B cell (primary cell): ENCODE measurements around the gene PSD4. TPM values are rescaled to one million over a fixed set of nuclear protein-coding genes. Genes with fewer than 3 reads are reported as not detected.

Experiments
- ATAC-seq: fragments of 200-7000 bp; cut with Tn5 transposase; one replicate; pipeline ENCODE4 v1.10.0; 2021; ENCODE audit warnings: low read depth, mild to moderate bottlenecking, moderate number of reproducible peaks, moderate library complexity
- CTCF ChIA-PET: fragments of 350-600 bp; sonication (Branson Sonifier 250); formaldehyde crosslinking; loops from one replicate; lab custom pipeline; 2021; ENCODE audit warnings: antibody characterized with exemption, inconsistent platforms; lab: Charles Lee
- POLR2A ChIA-PET: fragments of 350-600 bp; sonication (Branson Sonifier 250); formaldehyde crosslinking; loops from one replicate; lab custom pipeline; 2021; ENCODE audit warnings: antibody characterized with exemption; lab: Charles Lee
- DNase-seq: peaks from one replicate; pipeline ENCODE4 v3.0.0; 2013
- H2AFZ ChIP-seq: 2 replicates; pipeline ENCODE4 v1.6.1; 2012; ENCODE audit warnings: mild to moderate bottlenecking, low read depth, low read length; ENCODE audit not compliant: insufficient read depth, poor library complexity, severe bottlenecking
- H3K27ac ChIP-seq, 2 donors: 1 replicate in 1 of 2; 2 replicates in 1 of 2; pipeline ENCODE4 v1.5.1; 2012 to 2013; ENCODE audit warnings: low read length in 2 of 2, mild to moderate bottlenecking in 2 of 2, moderate library complexity in 1 of 2
- H3K27me3 ChIP-seq, 4 experiments: fragments of 200-600 bp in 1 of 4; sonication (generic) in 1 of 4; replicated peaks in 1 of 4; 1 replicate in 2 of 4; 2 replicates in 2 of 4; pipeline versions ENCODE4 v1.6.1 to v1.7.0; 2013 to 2016; ENCODE audit warnings: low read length in 3 of 4, mild to moderate bottlenecking in 2 of 4, mixed read lengths in 1 of 4, moderate library complexity in 1 of 4; ENCODE audit not compliant: insufficient read depth in 4 of 4, control insufficient read depth in 3 of 4; ENCODE audit errors: control extremely low read depth in 1 of 4
- H3K36me3 ChIP-seq, 2 experiments: replicated peaks in 1 of 2; 1 replicate in 1 of 2; 2 replicates in 1 of 2; pipeline versions ENCODE4 v1.6.1 to v1.7.1; 2013; ENCODE audit warnings: low read length in 1 of 2; ENCODE audit not compliant: insufficient read depth in 2 of 2, control insufficient read depth in 1 of 2; ENCODE audit errors: control extremely low read depth in 1 of 2, extremely low read depth in 1 of 2
- H3K4me1 ChIP-seq, 2 donors: fragments of 200-600 bp in 1 of 2; sonication (generic) in 1 of 2; 1 replicate in 1 of 2; 2 replicates in 1 of 2; pipeline versions ENCODE4 v1.5.1 to v1.6.1; 2013 to 2017; ENCODE audit warnings: low read length in 2 of 2; ENCODE audit not compliant: control insufficient read depth in 2 of 2, insufficient read depth in 2 of 2
- H3K4me2 ChIP-seq: replicated peaks from 2 replicates; pipeline ENCODE3; 2012; ENCODE audit warnings: mild to moderate bottlenecking, low read depth, low read length; ENCODE audit not compliant: poor library complexity, severe bottlenecking
- H3K4me3 ChIP-seq, 5 experiments: fragments of 200-600 bp in 1 of 5; sonication (generic) in 1 of 5; 1 replicate in 3 of 5; 2 replicates in 2 of 5; pipeline versions ENCODE4 v1.5.1 to v1.7.0; 2011 to 2016; ENCODE audit warnings: low read length in 4 of 5, mild to moderate bottlenecking in 4 of 5, low read depth in 2 of 5, control low read depth in 1 of 5, moderate library complexity in 1 of 5; ENCODE audit not compliant: insufficient read depth in 1 of 5; ENCODE audit errors: control extremely low read depth in 1 of 5, extremely low read depth in 1 of 5
- H3K79me2 ChIP-seq: fragments of 200-600 bp; sonication (generic); one replicate; pipeline ENCODE4 v1.6.0; 2016; ENCODE audit warnings: low read length; ENCODE audit not compliant: control insufficient read depth, insufficient read depth
- H3K9ac ChIP-seq: fragments of 200-600 bp; sonication (generic); 2 replicates; pipeline ENCODE4 v1.6.1; 2017; ENCODE audit warnings: mild to moderate bottlenecking, low read length, moderate library complexity
- H3K9me3 ChIP-seq, 3 donors: one replicate each; pipeline versions ENCODE4 v1.6.1 to v1.7.1; 2013; ENCODE audit warnings: low read length in 2 of 3; ENCODE audit not compliant: control insufficient read depth in 2 of 3, insufficient read depth in 1 of 3; ENCODE audit errors: control extremely low read depth in 1 of 3
- H4K20me1 ChIP-seq: 2 replicates; pipeline ENCODE4 v1.6.0; 2012; ENCODE audit warnings: mild to moderate bottlenecking, low read length; ENCODE audit not compliant: insufficient read depth, control insufficient read depth, poor library complexity, severe bottlenecking
- H3K27ac Mint-ChIP-seq: one replicate; pipeline ENCODE4 v1.8.0; 2021; ENCODE audit warnings: mixed read lengths
- H3K27me3 Mint-ChIP-seq: one replicate; pipeline ENCODE4 v1.8.0; 2021; ENCODE audit warnings: mixed read lengths
- H3K4me1 Mint-ChIP-seq: one replicate; pipeline ENCODE4 v1.8.0; 2021; ENCODE audit warnings: mixed read lengths
- H3K4me3 Mint-ChIP-seq: one replicate; pipeline ENCODE4 v1.8.0; 2021; ENCODE audit warnings: mixed read lengths
- H3K9me3 Mint-ChIP-seq: one replicate; pipeline ENCODE4 v1.8.0; 2022; ENCODE audit warnings: mixed read lengths; ENCODE audit not compliant: insufficient read depth
- CTCF ChIP-seq: fragments of 200-600 bp; IDR thresholded peaks from one replicate; pipeline ENCODE4 v1.8.0; 2022; ENCODE audit warnings: antibody characterized with exemption, mild to moderate bottlenecking
- EZH2 ChIP-seq: IDR thresholded peaks from 2 replicates; pipeline ENCODE4 v1.6.1; 2012; ENCODE audit warnings: borderline replicate concordance, low read depth, mild to moderate bottlenecking, moderate library complexity, low read length; ENCODE audit not compliant: insufficient read depth, poor library complexity, severe bottlenecking
- WGBS: methylation state at CpG from one replicate; pipeline ENCODE4 v1.1.5; 2013; ENCODE audit warnings: missing lambda C conversion rate; ENCODE audit not compliant: insufficient coverage; 5-methylcytosine and 5-hydroxymethylcytosine counted together
- intact Hi-C: fragments of 100-400 bp; cut with micrococcal nuclease; formaldehyde crosslinking; loops from one replicate; pipeline ENCODE4 v1.10.0; 2022
- polyA plus RNA-seq: library from polyadenylated mRNA; depleted of rRNA; stranded (reverse); fragments of >200 nt; gene quantifications from 2 replicates; pipeline ENCODE4 v1.2.3, GENCODE V29; 2012
- total RNA-seq, 2 donors: library from RNA; stranded (reverse); fragments of 120-200 nt in 1 of 2; gene quantifications; 1 replicate in 1 of 2; 2 replicates in 1 of 2; pipeline versions ENCODE4 v1.2.3 to v1.2.4, GENCODE V29; 2013 to 2022

PSD4 gene
- total and polyA plus RNA-seq, 2 donors (not counting 1 experiment from before 2014, with no cell fraction given), result 87.1 to 203 TPM

- no peak for ATAC-seq
- H3K36me3 ChIP-seq, result no peaks in the 10 kb centered on the region
- 73% methylated on average over 2 of the region's 3 CpGs for WGBS
- intact Hi-C loops, result no loop called here
- CTCF ChIA-PET, result interaction anchor here (1.3 to 2.2 kb wide), 2 partner anchors 14 to 93 kb away, joined by 3 to 7 read pairs; no protein-coding TSS in a partner anchor
- POLR2A ChIA-PET, result no interaction called here
- DNase-seq, result no peak
- H2AFZ ChIP-seq, result no peak overlapping the region
- H3K9me3 ChIP-seq, result no peaks in the 10 kb centered on the region
- H3K27ac ChIP-seq, result no peak overlapping the region
- Mint-ChIP-seq H3K4me3 (no peak overlapping the region), H3K9me3 (no peaks in the 10 kb centered on the region), H3K27me3 (no peaks in the 10 kb centered on the region), H3K27ac (no peak overlapping the region), H3K4me1 (peaks cover 2% of the 10 kb centered on the region)
- no peak overlapping the region for H3K9ac ChIP-seq
- TF ChIP-seq EZH2 (no peak), CTCF (no peak)
- no peak overlapping the region for H3K4me3 ChIP-seq
- H3K4me2 ChIP-seq, result no peak overlapping the region
- H3K27me3 ChIP-seq, result no peaks in the 10 kb centered on the region
- H3K4me1 ChIP-seq, result no peaks in the 10 kb centered on the region
- no peaks in the 10 kb centered on the region for H3K79me2 ChIP-seq
- H4K20me1 ChIP-seq, result no peaks in the 10 kb centered on the region
Observed at GRCh38 chr2:113231064-113231463, 57.3 kb downstream of the PSD4 start.

DNA sequence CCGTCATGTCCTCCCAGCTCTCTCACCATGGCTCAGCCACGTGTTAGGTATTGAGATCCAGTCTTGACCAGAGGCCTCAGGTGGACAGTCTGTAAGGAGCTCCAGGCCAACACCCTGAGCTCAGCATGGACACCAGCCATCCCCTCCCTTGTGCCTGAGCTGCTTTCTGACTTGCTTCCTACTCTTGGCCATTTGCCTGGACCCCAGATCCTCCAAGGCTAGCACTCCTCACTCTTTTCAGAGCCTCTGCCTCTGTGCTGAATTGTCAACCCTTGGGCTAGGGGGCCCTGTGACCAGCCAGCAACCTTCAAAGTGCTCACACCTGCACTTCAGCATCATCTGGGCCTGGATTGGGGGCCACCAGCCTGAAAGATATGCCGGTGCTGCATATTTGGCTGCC, 58.4 kb downstream of the PSD4 start:
- Histone ChIP-seq H3K36me3 (no peaks in the 10 kb centered on the region), H4K20me1 (no peaks in the 10 kb centered on the region), H3K9ac (no peak overlapping the region), H3K4me3 (no peak overlapping the region), H3K9me3 (no peaks in the 10 kb centered on the region), H3K79me2 (peaks cover 3% of the 10 kb centered on the region), H2AFZ (no peak overlapping the region), H3K27me3 (no peaks in the 10 kb centered on the region), H3K27ac (no peak overlapping the region), H3K4me2 (no peak overlapping the region), H3K4me1 (peaks cover 0 to 4% of the 10 kb centered on the region in 2 donors)
- intact Hi-C loops, result no loop called here
- ATAC-seq, result no peak
- no peaks in the 10 kb centered on the region for H3K9me3 Mint-ChIP-seq
- POLR2A ChIA-PET, result no interaction called here
- H3K4me3 Mint-ChIP-seq, result no peak overlapping the region
- 88% methylated on average over 3 of the region's 3 CpGs for WGBS
- CTCF ChIA-PET, result interaction anchor here (0.9 to 2.3 kb wide), 4 partner anchors 11 to 94 kb away, joined by 3 to 7 read pairs (median 5); no protein-coding TSS in a partner anchor
- no peak for TF ChIP-seq CTCF
- DNase-seq, result no peak
- H3K27ac Mint-ChIP-seq, result no peak overlapping the region
- peaks cover 2% of the 10 kb centered on the region for H3K4me1 Mint-ChIP-seq
- H3K27me3 Mint-ChIP-seq, result no peaks in the 10 kb centered on the region
